H9 (cell line): ENCODE results near the gene PITPNB. TPM values are rescaled to one million over a fixed set of nuclear protein-coding genes. Genes with fewer than 3 reads are reported as not detected.
A peak's percentile ranks its signal among the peaks of the same experiment; 100 is the strongest.

ENCODE experiments used
- DNase-seq: peaks from one replicate; pipeline ENCODE4 v3.0.0-alpha.2; 2017
- H2AFZ ChIP-seq: one replicate; pipeline ENCODE4 v1.6.1; 2013; ENCODE audit warnings: mild to moderate bottlenecking, low read length, control low read depth, moderate library complexity
- H2AK5ac ChIP-seq: 2 replicates; pipeline ENCODE4 v1.6.1; 2013; ENCODE audit warnings: low read length, control low read depth, mixed read lengths; ENCODE audit not compliant: insufficient read length
- H2BK120ac ChIP-seq: one replicate; pipeline ENCODE4 v1.6.1; 2013; ENCODE audit warnings: low read depth, mild to moderate bottlenecking, low read length, control low read depth, inconsistent platforms; ENCODE audit not compliant: poor library complexity, severe bottlenecking
- H2BK12ac ChIP-seq: 2 replicates; pipeline ENCODE4 v1.6.1; 2013; ENCODE audit warnings: low read length, control low read depth, mixed read lengths, low read depth; ENCODE audit not compliant: insufficient read length
- H2BK15ac ChIP-seq: 2 replicates; pipeline ENCODE4 v1.6.1; 2013; ENCODE audit warnings: low read depth, low read length, control low read depth
- H2BK20ac ChIP-seq: one replicate; pipeline ENCODE4 v1.6.1; 2013; ENCODE audit warnings: low read depth, mild to moderate bottlenecking, low read length, control low read depth, inconsistent platforms; ENCODE audit not compliant: poor library complexity, severe bottlenecking
- H2BK5ac ChIP-seq: 2 replicates; pipeline ENCODE4 v1.6.1; 2013; ENCODE audit warnings: low read length, control low read depth, mixed read lengths; ENCODE audit not compliant: insufficient read length
- H3K14ac ChIP-seq: 2 replicates; pipeline ENCODE4 v1.6.1; 2013; ENCODE audit warnings: low read length, control low read depth; ENCODE audit not compliant: insufficient read depth
- H3K18ac ChIP-seq: 2 replicates; pipeline ENCODE4 v1.6.1; 2013; ENCODE audit warnings: low read depth, mild to moderate bottlenecking, mixed read lengths, low read length, control low read depth; ENCODE audit not compliant: insufficient read length
- H3K23ac ChIP-seq: 2 replicates; pipeline ENCODE4 v1.6.1; 2013; ENCODE audit warnings: low read length, control low read depth, mixed read lengths, low read depth; ENCODE audit not compliant: insufficient read length
- H3K23me2 ChIP-seq: 2 replicates; pipeline ENCODE4 v1.6.1; 2013; ENCODE audit warnings: low read depth, mild to moderate bottlenecking, mixed read lengths, low read length, control low read depth; ENCODE audit not compliant: insufficient read length, poor library complexity, severe bottlenecking
- H3K27ac ChIP-seq: 2 replicates; pipeline ENCODE4 v1.5.1; 2013; ENCODE audit warnings: low read length, control low read depth, mixed read lengths, low read depth; ENCODE audit not compliant: insufficient read length
- H3K27me3 ChIP-seq: 2 replicates; pipeline ENCODE4 v1.6.1; 2013; ENCODE audit warnings: low read length, control low read depth, inconsistent platforms; ENCODE audit not compliant: insufficient read depth
- H3K4ac ChIP-seq: 2 replicates; pipeline ENCODE4 v1.6.1; 2013; ENCODE audit warnings: low read depth, mild to moderate bottlenecking, control low read depth, inconsistent platforms, low read length, moderate library complexity
- H3K4me1 ChIP-seq: 2 replicates; pipeline ENCODE4 v1.6.1; 2013; ENCODE audit warnings: low read length, control low read depth, inconsistent platforms; ENCODE audit not compliant: insufficient read depth
- H3K4me2 ChIP-seq: 2 replicates; pipeline ENCODE4 v1.6.1; 2013; ENCODE audit warnings: low read length, control low read depth, mixed read lengths; ENCODE audit not compliant: insufficient read length, insufficient read depth
- H3K56ac ChIP-seq: 2 replicates; pipeline ENCODE4 v1.6.1; 2013; ENCODE audit warnings: low read depth, mild to moderate bottlenecking, mixed read lengths, low read length, control low read depth; ENCODE audit not compliant: insufficient read length
- H3K79me1 ChIP-seq: 2 replicates; pipeline ENCODE4 v1.6.1; 2013; ENCODE audit warnings: low read depth, mild to moderate bottlenecking, moderate library complexity, low read length, control low read depth, inconsistent platforms; ENCODE audit not compliant: insufficient read depth, poor library complexity, severe bottlenecking
- H3K79me2 ChIP-seq: 2 replicates; pipeline ENCODE4 v1.6.1; 2013; ENCODE audit warnings: low read length, control low read depth, inconsistent platforms; ENCODE audit not compliant: insufficient read depth
- H3K9ac ChIP-seq: 2 replicates; pipeline ENCODE4 v1.6.1; 2013; ENCODE audit warnings: low read length, control low read depth, mixed read lengths; ENCODE audit not compliant: insufficient read length; ENCODE audit errors: extremely low read depth
- H3K9me3 ChIP-seq: one replicate; pipeline ENCODE4 v1.6.1; 2013; ENCODE audit warnings: low read depth, low read length, inconsistent platforms; ENCODE audit not compliant: control insufficient read depth
- H3T11ph ChIP-seq: one replicate; pipeline ENCODE4 v1.6.1; 2013; ENCODE audit warnings: mild to moderate bottlenecking, low read length, control low read depth, inconsistent platforms
- H4K20me1 ChIP-seq: one replicate; pipeline ENCODE4 v1.6.1; 2013; ENCODE audit not compliant: control insufficient read depth, insufficient read length, insufficient read depth
- H4K5ac ChIP-seq: 2 replicates; pipeline ENCODE4 v1.6.1; 2013; ENCODE audit warnings: low read depth, mild to moderate bottlenecking, mixed read lengths, low read length, control low read depth; ENCODE audit not compliant: insufficient read length
- H4K8ac ChIP-seq: replicated peaks from 2 replicates; pipeline ENCODE4 v1.6.1; 2013; ENCODE audit warnings: low read length, control low read depth, mixed read lengths, low read depth; ENCODE audit not compliant: insufficient read length
- H4K91ac ChIP-seq: 2 replicates; pipeline ENCODE4 v1.6.1; 2013; ENCODE audit warnings: low read depth, mild to moderate bottlenecking, moderate library complexity, mixed read lengths, low read length, control low read depth; ENCODE audit not compliant: insufficient read length
- H3K27ac Mint-ChIP-seq, 3 experiments: 2 replicates in 2 of 3; 3 replicates in 1 of 3; pipeline ENCODE4 v1.8.0; 2020 to 2021; ENCODE audit warnings: mixed read lengths in 3 of 3, mild to moderate bottlenecking in 1 of 3, moderate library complexity in 1 of 3
- H3K27me3 Mint-ChIP-seq: 2 replicates; pipeline ENCODE4 v1.8.0; 2021; ENCODE audit warnings: low read depth, mild to moderate bottlenecking, moderate library complexity, mixed read lengths
- H3K36me3 Mint-ChIP-seq, 3 experiments: 2 replicates in 2 of 3; 3 replicates in 1 of 3; pipeline ENCODE4 v1.8.0; 2020 to 2021; ENCODE audit warnings: low read depth in 3 of 3, mixed read lengths in 3 of 3; ENCODE audit not compliant: insufficient read depth in 1 of 3
- H3K4me1 Mint-ChIP-seq, 2 experiments: 2 replicates each; pipeline ENCODE4 v1.8.0; 2020; ENCODE audit warnings: mixed read lengths in 2 of 2
- H3K4me3 Mint-ChIP-seq, 2 experiments: 2 replicates in 1 of 2; 3 replicates in 1 of 2; pipeline ENCODE4 v1.8.0; 2020 to 2021; ENCODE audit warnings: mild to moderate bottlenecking in 2 of 2, mixed read lengths in 2 of 2, moderate library complexity in 1 of 2
- H3K9me3 Mint-ChIP-seq, 2 experiments: 2 replicates in 1 of 2; 3 replicates in 1 of 2; pipeline ENCODE4 v1.8.0; 2020; ENCODE audit warnings: mild to moderate bottlenecking in 2 of 2, mixed read lengths in 2 of 2, moderate library complexity in 1 of 2
- CTCF ChIP-seq: fragments of 200-600 bp; sonication (generic); conservative IDR thresholded peaks from 3 replicates; pipeline ENCODE4 v1.8.0; 2021; ENCODE audit warnings: antibody characterized with exemption, mild to moderate bottlenecking
- WGBS: extraction: QIAGEN DNeasy Blood & Tissue Kit; methylation state at CpG from one replicate; pipeline ENCODE4 v1.1.7; 2013; ENCODE audit warnings: missing lambda C conversion rate, low lambda C conversion rate, mixed read lengths; ENCODE audit not compliant: insufficient read length; ENCODE audit errors: extremely low coverage; 5-methylcytosine and 5-hydroxymethylcytosine counted together
- total RNA-seq: library from RNA; stranded (reverse); gene quantifications from 2 replicates; pipeline ENCODE4 v1.2.1, GENCODE V29; 2021

PITPNB gene
- total RNA-seq, 1 experiment from 2014 or later, result 106 TPM

- no peak overlapping the region for H3K56ac ChIP-seq
- H2BK120ac ChIP-seq, result no peak overlapping the region
- no peak overlapping the region for H2BK20ac ChIP-seq
- H3K18ac ChIP-seq, result no peak overlapping the region
- no peak overlapping the region for H4K91ac ChIP-seq
- peaks cover 6 to 15% (median 9%) of the 10 kb centered on the region in 3 experiments; a peak in 5 of 7 replicates for H3K36me3 Mint-ChIP-seq
- H3K9me3 Mint-ChIP-seq, result peaks cover 0 to 7% of the 10 kb centered on the region in 2 experiments; a peak in 2 of 5 replicates
- no peak overlapping the region for H2AK5ac ChIP-seq
- H3K27me3 ChIP-seq, result no peaks in the 10 kb centered on the region
- no peak overlapping the region for H4K8ac ChIP-seq
- H3K23ac ChIP-seq, result no peak overlapping the region
- WGBS, result no CpG with 5 or more reads among the region's 15 CpGs
- H3K4me1 ChIP-seq, result no peaks in the 10 kb centered on the region; the same call in 1 of the 2 replicates
- DNase-seq, result no peak
- no peaks in the 10 kb centered on the region for H3K27me3 Mint-ChIP-seq
- H2BK12ac ChIP-seq, result no peak overlapping the region
- no peak overlapping the region for H4K5ac ChIP-seq
- H3K4ac ChIP-seq, result no peak overlapping the region
- no peaks in the 10 kb centered on the region for H3K79me1 ChIP-seq
- no peaks in the 10 kb centered on the region for H3K79me2 ChIP-seq
- no peak overlapping the region for H2BK15ac ChIP-seq
- H3K4me1 Mint-ChIP-seq, result peaks cover 15% of the 10 kb centered on the region in 2 experiments
- peak overlapping the region; percentile 1 to 47 (median 36); a peak in 5 of 7 replicates for H3K27ac Mint-ChIP-seq
- H3K4me2 ChIP-seq, result no peak overlapping the region
- no peaks in the 10 kb centered on the region for H3K9me3 ChIP-seq
- no peak overlapping the region for H2BK5ac ChIP-seq
- no peaks in the 10 kb centered on the region for H4K20me1 ChIP-seq
- TF ChIP-seq CTCF, result no peak
- H3K14ac ChIP-seq, result no peak overlapping the region
- no peak overlapping the region for H3T11ph ChIP-seq
- H2AFZ ChIP-seq, result no peak overlapping the region
- H3K4me3 Mint-ChIP-seq, result no peak overlapping the region
- no peak overlapping the region for H3K9ac ChIP-seq
- H3K23me2 ChIP-seq, result no peaks in the 10 kb centered on the region
- H3K27ac ChIP-seq, result no peak overlapping the region
Measured at GRCh38 chr22:27966168-27967064, 47.4 kb upstream of the PITPNB start.
